Activated CD4-positive, CD25-positive, alpha-beta regulatory T cell treated with anti-CD3 and anti-CD28 coated beads, Interleukin-2, amount 50 U/mL, for 16 hours (primary cell): ENCODE results near the gene VASH1.

ENCODE experiments used
- DNase-seq: peaks from one replicate; pipeline ENCODE4 v3.0.0-alpha.2; 2020; ENCODE audit warnings: low read depth, low spot score

The VASH1 gene

GRCh38 chr14:76829650-76830421 lies 68.6 kb downstream of the VASH1 start:
- no peak for DNase-seq

DNA sequence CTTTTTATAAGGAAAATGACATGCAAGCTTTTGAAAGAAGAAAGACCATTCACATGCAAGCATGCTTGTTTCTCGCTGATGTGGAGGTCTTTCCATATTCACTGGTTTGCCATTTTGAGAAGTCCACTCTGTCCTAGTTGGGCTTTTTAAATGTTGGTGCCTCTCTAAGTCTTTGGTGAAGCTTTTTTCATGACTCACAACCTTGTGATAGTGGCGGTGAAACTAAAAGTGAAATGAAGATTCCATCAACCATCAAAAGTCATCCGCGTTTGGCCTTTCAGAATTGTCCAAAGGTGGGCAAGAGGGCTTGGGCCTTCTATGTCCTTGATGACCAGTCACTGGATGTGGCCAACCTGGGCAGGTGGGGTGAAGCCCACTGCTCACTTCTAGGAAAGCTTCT lies 69.3 kb downstream of the VASH1 start:
- DNase-seq = no peak

GRCh38 chr14:76832503-76832988 lies 71.3 kb downstream of the VASH1 start:
- DNase-seq = no peak
